HG03103 (cell line): ENCODE results near the gene AGRN.
"Not testable (repeated sequence)": the region's sequence is repeated elsewhere in the genome, so short reads cannot be mapped to it uniquely, and the experiment has no call there.

ENCODE experiments used
- ATAC-seq: cut with Tn5 transposase; IDR thresholded peaks from one replicate; pipeline ENCODE4 v1.9.1; 2021; ENCODE audit warnings: low read depth; ENCODE audit not compliant: unreplicated experiment

The AGRN gene

GRCh38 chr1:1063261-1063944, 43.5 kb downstream of the AGRN start:
- no peak for ATAC-seq

- ATAC-seq, result peak; percentile 41
Observed at GRCh38 chr1:1063945-1064831, 44.3 kb downstream of the AGRN start.

GRCh38 chr1:1065265-1065939, 45.5 kb downstream of the AGRN start:
- ATAC-seq, result no peak

GRCh38 chr1:1065940-1066304, 46.0 kb downstream of the AGRN start:
- not testable (repeated sequence) for ATAC-seq

- ATAC-seq, result no peak
Observed at GRCh38 chr1:1066403-1067283, 46.7 kb downstream of the AGRN start.

- no peak for ATAC-seq
Observed at GRCh38 chr1:1067284-1067859, 47.5 kb downstream of the AGRN start.

GRCh38 chr1:1067860-1068516, 48.1 kb downstream of the AGRN start:
- ATAC-seq, result no peak

- ATAC-seq, result no peak
Observed at GRCh38 chr1:1068517-1069055, 48.7 kb downstream of the AGRN start.

GRCh38 chr1:1069056-1069710, 49.3 kb downstream of the AGRN start:
- peak; percentile 39 for ATAC-seq

- no peak for ATAC-seq
Observed at GRCh38 chr1:1069711-1070676, 50.1 kb downstream of the AGRN start.

GRCh38 chr1:1071486-1072298, 51.8 kb downstream of the AGRN start:
- no peak for ATAC-seq

GRCh38 chr1:1072299-1072848, 52.5 kb downstream of the AGRN start:
- no peak for ATAC-seq

- ATAC-seq, result no peak
Observed at GRCh38 chr1:1072849-1073742, 53.2 kb downstream of the AGRN start.

GRCh38 chr1:1073743-1074587, 54.0 kb downstream of the AGRN start, which contains the start of gene RNF223:
TSS of gene RNF223 (minus strand) at chr1:1074306. CDS start at chr1:1072566, 1,740 bp downstream.
- no peak for ATAC-seq
